CD4-positive, alpha-beta memory T cell (primary cell): ENCODE results near the gene RFLNA. TPM values are rescaled to one million over a fixed set of nuclear protein-coding genes. Genes with fewer than 3 reads are reported as not detected.

ENCODE experiments used
- CTCF ChIA-PET: fragments of 350-600 bp; sonication (Branson Sonifier 250); formaldehyde crosslinking; loops from one replicate; lab custom pipeline; 2021; ENCODE audit warnings: inconsistent platforms; ENCODE audit not compliant: partially characterized antibody; lab: Charles Lee
- POLR2A ChIA-PET: fragments of 350-600 bp; sonication (Branson Sonifier 250); formaldehyde crosslinking; loops from one replicate; lab custom pipeline; 2021; ENCODE audit not compliant: partially characterized antibody; lab: Charles Lee
- DNase-seq, 5 donors: peaks; one replicate each; pipeline versions ENCODE4 v3.0.0 to v3.0.0-alpha.2; 2020 to 2022; ENCODE audit warnings: mixed read lengths in 1 of 5
- H3K27ac ChIP-seq: one replicate; pipeline ENCODE4 v1.7.0; 2013; ENCODE audit warnings: low read depth, low read length
- H3K27me3 ChIP-seq: 2 replicates; pipeline ENCODE4 v1.7.0; 2013; ENCODE audit warnings: mild to moderate bottlenecking, low read length, moderate library complexity; ENCODE audit not compliant: insufficient read depth
- H3K36me3 ChIP-seq: 2 replicates; pipeline ENCODE4 v1.7.0; 2013; ENCODE audit warnings: mild to moderate bottlenecking, low read length, moderate library complexity; ENCODE audit not compliant: insufficient read depth
- H3K4me1 ChIP-seq: 2 replicates; pipeline ENCODE4 v1.7.0; 2013; ENCODE audit warnings: mild to moderate bottlenecking, low read length, moderate library complexity; ENCODE audit not compliant: insufficient read depth
- H3K4me3 ChIP-seq, 2 donors: one replicate each; pipeline ENCODE4 v1.7.0; 2013; ENCODE audit warnings: low read length in 2 of 2, mild to moderate bottlenecking in 1 of 2
- H3K9me3 ChIP-seq, 2 donors: one replicate each; pipeline ENCODE4 v1.7.0; 2013; ENCODE audit warnings: low read length in 2 of 2, control low read depth in 1 of 2; ENCODE audit not compliant: control insufficient read depth in 1 of 2
- H3K27ac Mint-ChIP-seq, 7 donors: one replicate each; pipeline ENCODE4 v1.8.0; 2020 to 2021; ENCODE audit warnings: mixed read lengths in 7 of 7, mild to moderate bottlenecking in 6 of 7, inconsistent platforms in 3 of 7, moderate library complexity in 3 of 7
- H3K27me3 Mint-ChIP-seq, 2 donors: one replicate each; pipeline ENCODE4 v1.8.0; 2020 to 2021; ENCODE audit warnings: mixed read lengths in 2 of 2
- H3K36me3 Mint-ChIP-seq, 2 donors: one replicate each; pipeline ENCODE4 v1.8.0; 2020 to 2021; ENCODE audit warnings: mixed read lengths in 2 of 2, inconsistent platforms in 1 of 2, mild to moderate bottlenecking in 1 of 2
- H3K4me1 Mint-ChIP-seq, 4 donors: one replicate each; pipeline ENCODE4 v1.8.0; 2020 to 2021; ENCODE audit warnings: mixed read lengths in 4 of 4, mild to moderate bottlenecking in 1 of 4
- H3K4me3 Mint-ChIP-seq, 8 donors: one replicate each; pipeline ENCODE4 v1.8.0; 2020 to 2021; ENCODE audit warnings: mixed read lengths in 8 of 8, mild to moderate bottlenecking in 7 of 8, moderate library complexity in 6 of 8, inconsistent platforms in 3 of 8
- H3K9me3 Mint-ChIP-seq, 8 donors: one replicate each; pipeline ENCODE4 v1.8.0; 2020 to 2021; ENCODE audit warnings: mixed read lengths in 8 of 8, mild to moderate bottlenecking in 5 of 8, inconsistent platforms in 3 of 8, moderate library complexity in 1 of 8
- intact Hi-C: fragments of 100-400 bp; cut with micrococcal nuclease; formaldehyde crosslinking; loops from one replicate; pipeline ENCODE4 v1.15.1; 2023
- polyA plus RNA-seq, 2 donors: library from polyadenylated mRNA; unstranded; fragments of 300-500 nt; fragmentation: Illumina TruSeq; gene quantifications; one replicate each; pipeline ENCODE4 v1.2.3, GENCODE V29; 2021
- total RNA-seq, 2 experiments: library from RNA; stranded (reverse); gene quantifications; one replicate each; pipeline ENCODE4 v1.2.3, GENCODE V29; 2021

The RFLNA gene
- total and polyA plus RNA-seq, 4 experiments from 2014 or later, result not detected

GRCh38 chr12:124259154-124260066, 35.5 kb upstream of the RFLNA start:
- H3K4me1 ChIP-seq, result no peaks in the 10 kb centered on the region
- no peak for DNase-seq
- no peak overlapping the region for H3K4me3 ChIP-seq
- no peaks in the 10 kb centered on the region for H3K36me3 ChIP-seq
- Mint-ChIP-seq H3K27me3 (peaks cover 15 to 26% of the 10 kb centered on the region in 2 donors), H3K27ac (no peak overlapping the region), H3K4me3 (peak overlapping the region in 1 of 8 donors; percentile 1), H3K4me1 (peaks cover 0 to 7% (median 5%) of the 10 kb centered on the region in 4 donors), H3K36me3 (no peaks in the 10 kb centered on the region), H3K9me3 (no peaks in the 10 kb centered on the region)
- H3K9me3 ChIP-seq, result no peaks in the 10 kb centered on the region
- ChIA-PET CTCF (no interaction called here), POLR2A (no interaction called here)
- intact Hi-C loops, result no loop called here
- H3K27ac ChIP-seq, result no peak overlapping the region
- no peaks in the 10 kb centered on the region for H3K27me3 ChIP-seq

GRCh38 chr12:124261885-124262284, 33.0 kb upstream of the RFLNA start:
- no peaks in the 10 kb centered on the region for H3K4me1 ChIP-seq
- no peaks in the 10 kb centered on the region for H3K9me3 ChIP-seq
- no peaks in the 10 kb centered on the region for H3K36me3 Mint-ChIP-seq
- ChIA-PET POLR2A (no interaction called here), CTCF (no interaction called here)
- H3K27me3 Mint-ChIP-seq, result peaks cover 14 to 24% of the 10 kb centered on the region in 2 donors
- intact Hi-C loops, result no loop called here
- peaks cover 0 to 7% (median 5%) of the 10 kb centered on the region in 4 donors for H3K4me1 Mint-ChIP-seq
- H3K36me3 ChIP-seq, result no peaks in the 10 kb centered on the region
- no peaks in the 10 kb centered on the region for H3K9me3 Mint-ChIP-seq
- H3K27me3 ChIP-seq, result no peaks in the 10 kb centered on the region
- no peak overlapping the region for H3K4me3 ChIP-seq
- no peak for DNase-seq
- no peak overlapping the region for H3K27ac ChIP-seq
- H3K27ac Mint-ChIP-seq, result no peak overlapping the region
- no peak overlapping the region for H3K4me3 Mint-ChIP-seq

- Mint-ChIP-seq H3K36me3 (no peaks in the 10 kb centered on the region), H3K27me3 (peaks cover 11 to 22% of the 10 kb centered on the region in 2 donors), H3K4me1 (peaks cover 0 to 5% (median 4%) of the 10 kb centered on the region in 4 donors), H3K9me3 (no peaks in the 10 kb centered on the region), H3K27ac (no peak overlapping the region), H3K4me3 (no peak overlapping the region)
- Histone ChIP-seq H3K36me3 (no peaks in the 10 kb centered on the region), H3K4me3 (no peak overlapping the region), H3K4me1 (no peaks in the 10 kb centered on the region), H3K9me3 (no peaks in the 10 kb centered on the region), H3K27ac (no peak overlapping the region), H3K27me3 (no peaks in the 10 kb centered on the region)
- intact Hi-C loops, result no loop called here
- CTCF ChIA-PET, result no interaction called here
- POLR2A ChIA-PET, result no interaction called here
- DNase-seq, result no peak
Observed at GRCh38 chr12:124264089-124264795, 30.7 kb upstream of the RFLNA start.

GRCh38 chr12:124264879-124265278, 30.0 kb upstream of the RFLNA start:
- no peak overlapping the region for H3K27ac ChIP-seq
- no peaks in the 10 kb centered on the region for H3K27me3 ChIP-seq
- CTCF ChIA-PET, result no interaction called here
- H3K4me1 ChIP-seq, result no peaks in the 10 kb centered on the region
- H3K9me3 ChIP-seq, result no peaks in the 10 kb centered on the region
- intact Hi-C loops, result no loop called here
- no peaks in the 10 kb centered on the region for H3K36me3 Mint-ChIP-seq
- peaks cover 0 to 1% (median under 1%) of the 10 kb centered on the region in 4 donors for H3K4me1 Mint-ChIP-seq
- H3K4me3 Mint-ChIP-seq, result no peak overlapping the region
- H3K9me3 Mint-ChIP-seq, result no peaks in the 10 kb centered on the region
- no peak overlapping the region for H3K4me3 ChIP-seq
- POLR2A ChIA-PET, result no interaction called here
- H3K27ac Mint-ChIP-seq, result no peak overlapping the region
- DNase-seq, result no peak
- no peaks in the 10 kb centered on the region for H3K36me3 ChIP-seq
- H3K27me3 Mint-ChIP-seq, result peaks cover 8 to 21% of the 10 kb centered on the region in 2 donors

GRCh38 chr12:124267205-124267778, 27.6 kb upstream of the RFLNA start:
- Histone ChIP-seq H3K27me3 (no peaks in the 10 kb centered on the region), H3K27ac (no peak overlapping the region), H3K4me3 (no peak overlapping the region), H3K4me1 (no peaks in the 10 kb centered on the region), H3K9me3 (no peaks in the 10 kb centered on the region), H3K36me3 (no peaks in the 10 kb centered on the region)
- ChIA-PET CTCF (no interaction called here), POLR2A (no interaction called here)
- intact Hi-C loops, result no loop called here
- H3K27me3 Mint-ChIP-seq, result peaks cover 14 to 20% of the 10 kb centered on the region in 2 donors
- H3K9me3 Mint-ChIP-seq, result no peaks in the 10 kb centered on the region
- no peaks in the 10 kb centered on the region for H3K36me3 Mint-ChIP-seq
- no peaks in the 10 kb centered on the region for H3K4me1 Mint-ChIP-seq
- H3K4me3 Mint-ChIP-seq, result no peak overlapping the region
- H3K27ac Mint-ChIP-seq, result no peak overlapping the region
- no peak for DNase-seq

GRCh38 chr12:124270671-124271070, 24.2 kb upstream of the RFLNA start:
- Mint-ChIP-seq H3K4me3 (no peak overlapping the region), H3K27me3 (peaks cover 11% of the 10 kb centered on the region in 2 donors), H3K4me1 (no peaks in the 10 kb centered on the region), H3K36me3 (no peaks in the 10 kb centered on the region), H3K9me3 (no peaks in the 10 kb centered on the region), H3K27ac (peak overlapping the region in 1 of 7 donors; percentile 28)
- H3K9me3 ChIP-seq, result no peaks in the 10 kb centered on the region
- ChIA-PET POLR2A (no interaction called here), CTCF (no interaction called here)
- H3K4me3 ChIP-seq, result no peak overlapping the region
- intact Hi-C loops, result no loop called here
- no peaks in the 10 kb centered on the region for H3K4me1 ChIP-seq
- no peak overlapping the region for H3K27ac ChIP-seq
- H3K36me3 ChIP-seq, result no peaks in the 10 kb centered on the region
- DNase-seq, result no peak
- no peaks in the 10 kb centered on the region for H3K27me3 ChIP-seq

- CTCF ChIA-PET, result no interaction called here
- POLR2A ChIA-PET, result no interaction called here
- H3K36me3 Mint-ChIP-seq, result no peaks in the 10 kb centered on the region
- Histone ChIP-seq H3K27me3 (no peaks in the 10 kb centered on the region), H3K4me3 (no peak overlapping the region), H3K27ac (no peak overlapping the region), H3K4me1 (no peaks in the 10 kb centered on the region), H3K36me3 (no peaks in the 10 kb centered on the region), H3K9me3 (no peaks in the 10 kb centered on the region)
- DNase-seq, result no peak
- H3K4me3 Mint-ChIP-seq, result no peak overlapping the region
- intact Hi-C loops, result no loop called here
- peaks cover 0 to 5% (median 0%) of the 10 kb centered on the region in 8 donors for H3K9me3 Mint-ChIP-seq
- H3K27ac Mint-ChIP-seq, result no peak overlapping the region
- peaks cover 0 to 2% (median 0%) of the 10 kb centered on the region in 4 donors for H3K4me1 Mint-ChIP-seq
- H3K27me3 Mint-ChIP-seq, result peaks cover 9 to 22% of the 10 kb centered on the region in 2 donors
Observed at GRCh38 chr12:124273630-124274029, 21.3 kb upstream of the RFLNA start.
